Chondrocyte (in vitro differentiated cells): ENCODE data around the gene FSCN2. TPM values are rescaled to one million over a fixed set of nuclear protein-coding genes. Genes with fewer than 3 reads are reported as not detected.

Experiments used
- DNase-seq: peaks from one replicate; pipeline ENCODE4 v3.0.0; 2021; ENCODE audit warnings: mixed read lengths, low spot score
- H3K27ac Mint-ChIP-seq: one replicate; pipeline ENCODE4 v1.8.0; 2021; ENCODE audit warnings: mild to moderate bottlenecking, moderate library complexity, mixed read lengths; ENCODE audit not compliant: unreplicated experiment
- H3K27me3 Mint-ChIP-seq: 2 replicates; pipeline ENCODE4 v1.8.0; 2021; ENCODE audit warnings: low read depth, mixed read lengths
- H3K36me3 Mint-ChIP-seq: 2 replicates; pipeline ENCODE4 v1.8.0; 2021; ENCODE audit warnings: low read depth, mixed read lengths
- H3K4me1 Mint-ChIP-seq: 2 replicates; pipeline ENCODE4 v1.8.0; 2021; ENCODE audit warnings: low read depth, mild to moderate bottlenecking, mixed read lengths
- H3K4me3 Mint-ChIP-seq: one replicate; pipeline ENCODE4 v1.8.0; 2021; ENCODE audit warnings: mild to moderate bottlenecking, moderate library complexity, mixed read lengths; ENCODE audit not compliant: unreplicated experiment
- H3K9me3 Mint-ChIP-seq: 2 replicates; pipeline ENCODE4 v1.8.0; 2021; ENCODE audit warnings: low read depth, mixed read lengths
- total RNA-seq: library from RNA; stranded (reverse); gene quantifications from 3 replicates; pipeline ENCODE4 v1.2.1, GENCODE V29; 2021
- TF ChIP-seq, protein P1 (sequence below): fragments of 200-600 bp; sonication (generic); IDR thresholded peaks from 2 replicates; pipeline ENCODE4 v1.5.0; 2021; ENCODE audit warnings: antibody characterized with exemption, mild to moderate bottlenecking, moderate library complexity

FSCN2 gene
- total RNA-seq, 1 donor from 2014 or later = 6.1 TPM

DNA sequence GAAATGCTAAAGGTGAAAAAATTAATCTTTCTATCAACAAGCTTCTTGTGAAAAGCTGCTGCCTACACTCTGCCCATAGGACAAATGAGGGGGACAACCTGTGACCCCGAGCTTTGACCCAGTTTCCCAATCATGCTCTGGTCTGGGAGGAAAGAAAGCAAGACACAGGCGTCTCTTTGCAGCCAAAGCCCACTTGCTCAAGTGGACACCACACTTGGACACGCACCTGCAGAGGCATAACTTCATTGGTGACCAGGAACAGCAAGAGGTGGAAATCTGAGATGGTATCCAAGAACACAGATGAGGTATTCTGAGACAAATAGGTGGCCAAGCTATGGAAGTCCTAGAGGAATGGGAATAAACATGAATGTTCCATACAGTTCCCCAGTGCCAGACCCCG is 39.0 kb downstream of the FSCN2 start:
- H3K36me3 Mint-ChIP-seq = peaks cover 38% of the 10 kb centered on the region
- H3K27me3 Mint-ChIP-seq = no peaks in the 10 kb centered on the region
- H3K4me1 Mint-ChIP-seq = peaks cover 67% of the 10 kb centered on the region

DNA sequence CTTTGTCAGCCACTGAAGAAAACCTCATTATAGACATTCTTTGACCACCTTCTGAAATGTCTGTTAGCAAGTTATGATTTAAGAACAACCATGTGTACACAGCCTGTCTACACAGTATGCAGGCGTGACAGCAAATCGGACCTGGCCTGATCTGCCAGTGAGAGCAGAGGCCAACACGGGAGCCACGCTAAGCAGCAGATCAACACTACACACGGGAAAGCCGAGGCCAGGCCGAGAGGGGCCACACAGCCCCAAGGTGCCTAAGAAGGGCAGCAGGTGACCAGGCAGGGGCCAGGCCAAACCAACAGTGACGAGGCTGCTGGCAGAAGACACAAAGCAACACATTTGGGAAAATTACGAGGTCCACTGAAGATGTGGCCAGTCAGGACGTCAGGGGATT is 40.2 kb downstream of the FSCN2 start:
- peak overlapping the region; percentile 95 for H3K27ac Mint-ChIP-seq
- no peaks in the 10 kb centered on the region for H3K27me3 Mint-ChIP-seq
- H3K4me3 Mint-ChIP-seq = peak overlapping the region; percentile 50
- DNase-seq = no peak
- TF ChIP-seq, protein P1, sequence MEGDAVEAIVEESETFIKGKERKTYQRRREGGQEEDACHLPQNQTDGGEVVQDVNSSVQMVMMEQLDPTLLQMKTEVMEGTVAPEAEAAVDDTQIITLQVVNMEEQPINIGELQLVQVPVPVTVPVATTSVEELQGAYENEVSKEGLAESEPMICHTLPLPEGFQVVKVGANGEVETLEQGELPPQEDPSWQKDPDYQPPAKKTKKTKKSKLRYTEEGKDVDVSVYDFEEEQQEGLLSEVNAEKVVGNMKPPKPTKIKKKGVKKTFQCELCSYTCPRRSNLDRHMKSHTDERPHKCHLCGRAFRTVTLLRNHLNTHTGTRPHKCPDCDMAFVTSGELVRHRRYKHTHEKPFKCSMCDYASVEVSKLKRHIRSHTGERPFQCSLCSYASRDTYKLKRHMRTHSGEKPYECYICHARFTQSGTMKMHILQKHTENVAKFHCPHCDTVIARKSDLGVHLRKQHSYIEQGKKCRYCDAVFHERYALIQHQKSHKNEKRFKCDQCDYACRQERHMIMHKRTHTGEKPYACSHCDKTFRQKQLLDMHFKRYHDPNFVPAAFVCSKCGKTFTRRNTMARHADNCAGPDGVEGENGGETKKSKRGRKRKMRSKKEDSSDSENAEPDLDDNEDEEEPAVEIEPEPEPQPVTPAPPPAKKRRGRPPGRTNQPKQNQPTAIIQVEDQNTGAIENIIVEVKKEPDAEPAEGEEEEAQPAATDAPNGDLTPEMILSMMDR = no peak
- H3K9me3 Mint-ChIP-seq = no peaks in the 10 kb centered on the region
- H3K36me3 Mint-ChIP-seq = peaks cover 39% of the 10 kb centered on the region
- peaks cover 70% of the 10 kb centered on the region for H3K4me1 Mint-ChIP-seq

More for the DNA sequence above, 39.0 kb downstream of the FSCN2 start:
- no peaks in the 10 kb centered on the region for H3K9me3 Mint-ChIP-seq
- TF ChIP-seq, protein P1 = no peak
- H3K27ac Mint-ChIP-seq = peak overlapping the region; percentile 95
- peak overlapping the region; percentile 50 for H3K4me3 Mint-ChIP-seq
- no peak for DNase-seq

DNA sequence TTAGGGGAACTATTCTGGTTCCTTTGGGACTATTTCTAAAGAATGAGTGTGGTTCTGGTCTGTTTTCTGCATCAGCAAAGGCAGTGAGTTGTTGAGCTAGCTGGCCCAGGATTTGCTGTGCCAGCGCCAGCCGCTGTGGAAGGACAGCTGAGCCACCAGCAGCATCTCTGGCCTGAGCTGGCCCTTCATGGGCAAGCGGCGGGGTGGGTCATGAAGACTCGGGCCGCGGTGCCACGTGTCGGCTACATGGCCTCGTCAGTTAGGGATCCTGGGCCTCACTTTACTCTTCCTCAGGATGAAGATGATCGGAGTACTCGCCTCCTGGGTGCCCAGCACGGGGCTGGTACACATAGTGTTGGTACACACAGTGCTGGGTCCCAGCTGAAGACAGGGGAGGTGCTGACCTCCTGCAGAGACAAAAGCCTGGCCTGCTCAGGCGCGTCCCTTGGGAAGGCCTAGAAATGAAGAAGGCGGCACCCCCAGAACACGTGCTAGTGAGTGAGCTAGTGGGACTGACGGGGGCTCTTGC is 41.9 kb downstream of the FSCN2 start:
- peaks cover 66% of the 10 kb centered on the region for H3K4me1 Mint-ChIP-seq
- H3K27ac Mint-ChIP-seq = no peak overlapping the region
- no peaks in the 10 kb centered on the region for H3K9me3 Mint-ChIP-seq
- DNase-seq = no peak
- TF ChIP-seq, protein P1 = no peak
- no peak overlapping the region for H3K4me3 Mint-ChIP-seq
- peaks cover 41% of the 10 kb centered on the region for H3K36me3 Mint-ChIP-seq
- no peaks in the 10 kb centered on the region for H3K27me3 Mint-ChIP-seq

DNA sequence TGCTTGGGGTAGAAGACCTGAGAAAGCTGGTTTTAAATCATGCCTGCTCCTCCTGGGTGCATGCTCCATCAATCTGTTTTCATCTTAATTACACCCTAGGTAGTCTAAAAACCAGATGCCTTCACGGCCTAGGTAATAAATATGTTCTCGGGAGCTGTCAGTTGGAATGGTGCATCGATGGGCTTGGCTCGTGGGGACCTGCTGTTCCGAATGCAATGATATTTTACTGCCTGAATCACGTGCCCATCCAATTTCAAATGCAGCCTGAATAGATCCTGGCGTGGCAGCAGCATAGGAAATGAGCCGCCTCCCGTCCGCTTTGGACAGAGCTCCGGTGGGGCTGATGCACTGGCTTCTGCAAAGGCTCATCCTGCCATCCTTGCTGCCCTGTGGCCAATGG is 42.8 kb downstream of the FSCN2 start:
- TF ChIP-seq, protein P1 = no peak
- H3K9me3 Mint-ChIP-seq = no peaks in the 10 kb centered on the region
- peaks cover 37% of the 10 kb centered on the region for H3K36me3 Mint-ChIP-seq
- no peaks in the 10 kb centered on the region for H3K27me3 Mint-ChIP-seq
- H3K4me1 Mint-ChIP-seq = peaks cover 64% of the 10 kb centered on the region
- no peak for DNase-seq
- no peak overlapping the region for H3K27ac Mint-ChIP-seq
- no peak overlapping the region for H3K4me3 Mint-ChIP-seq

DNA sequence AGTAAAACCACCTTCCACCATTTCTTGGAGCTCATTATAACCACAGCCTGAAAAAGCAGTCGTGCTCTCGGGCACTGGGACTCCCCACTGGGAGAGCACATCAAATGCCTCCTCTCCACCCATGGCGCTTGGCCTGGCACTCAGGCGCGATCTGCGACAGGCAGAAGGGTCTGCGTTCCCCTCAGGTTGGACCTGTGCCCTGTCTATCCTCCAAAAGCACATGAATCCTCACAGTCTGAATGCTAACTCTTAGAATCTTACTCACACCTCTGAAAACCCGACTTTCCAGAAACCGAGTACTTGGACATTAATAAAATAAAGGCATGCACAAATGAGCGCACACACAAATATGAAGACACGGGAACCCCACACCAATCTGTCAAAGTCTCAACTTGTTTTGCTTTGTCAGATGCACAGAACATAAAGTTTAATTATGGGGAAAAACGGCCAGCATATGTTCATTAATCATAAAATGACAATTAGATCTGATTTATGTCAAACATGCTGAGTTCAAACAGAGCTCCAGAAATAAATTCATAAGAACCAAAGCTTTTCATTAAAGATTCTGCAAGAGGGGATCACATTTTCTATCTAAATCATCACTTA is 44.5 kb downstream of the FSCN2 start:
- Mint-ChIP-seq H3K27ac (peak overlapping the region; percentile 71), H3K27me3 (no peaks in the 10 kb centered on the region), H3K4me3 (no peak overlapping the region), H3K36me3 (peaks cover 37% of the 10 kb centered on the region), H3K4me1 (peaks cover 64% of the 10 kb centered on the region), H3K9me3 (no peaks in the 10 kb centered on the region)
- TF ChIP-seq, protein P1 = no peak
- DNase-seq = no peak
